ENCODE data around the gene TRAF1. TPM values are rescaled to one million over a fixed set of nuclear protein-coding genes. Genes with fewer than 3 reads are reported as not detected.

Gene TRAF1
- total RNA-seq, 2 experiments from 2014 or later = 60.3 to 61.7 TPM

DNA sequence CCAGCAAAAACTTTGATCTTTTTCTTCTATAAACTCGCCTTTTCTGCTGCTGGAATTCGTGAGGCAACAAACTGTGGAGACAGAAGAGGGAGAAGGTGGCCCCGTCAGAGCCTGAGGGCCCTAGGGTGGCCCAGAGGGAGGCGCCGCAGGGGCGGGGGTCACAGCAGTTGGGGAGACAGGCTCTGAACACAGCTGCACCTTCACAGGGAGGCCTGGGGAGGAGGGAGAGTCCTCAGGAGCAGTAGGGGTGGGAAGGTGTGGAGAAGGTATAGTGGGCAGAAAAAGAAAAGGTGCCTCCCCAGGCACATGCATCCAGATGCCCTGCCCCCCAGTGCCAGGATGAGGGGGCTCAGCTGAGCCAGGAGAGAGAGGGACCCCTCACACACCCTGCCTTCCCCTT is 64.7 kb downstream of the TRAF1 start:
- peaks cover 86% of the 10 kb centered on the region for H3K36me3 Mint-ChIP-seq (ENCODE audit: low read depth)
- intact Hi-C loops (cut with DNase I, micrococcal nuclease) = no loop called here
- Histone ChIP-seq H3K36me3 (ENCODE audit: insufficient read depth, low read length) (peaks cover 99% of the 10 kb centered on the region), H3K27me3 (ENCODE audit: control insufficient read depth in 1 of 2, insufficient read depth in 2 of 2, low read length in 2 of 2) (no peaks in the 10 kb centered on the region), H3K9me3 (ENCODE audit: control insufficient read depth in 1 of 2, insufficient read depth in 1 of 2, low read length in 2 of 2) (no peaks in the 10 kb centered on the region), H3K27ac (ENCODE audit: low read depth in 1 of 2, low read length in 2 of 2) (no peak overlapping the region), H3K4me1 (ENCODE audit: insufficient read depth, low read length) (no peaks in the 10 kb centered on the region), H3K4me3 (ENCODE audit: low read length) (no peak overlapping the region)
- ChIA-PET CTCF (no interaction called here), POLR2A (no interaction called here)
- ATAC-seq (ENCODE audit: poor library complexity) (no peak), DNase-seq (no peak)
- no peak for TF ChIP-seq CTCF (IDR thresholded peaks at IDR 0.05)
- no peak overlapping the region for H3K27ac Mint-ChIP-seq
- no peaks in the 10 kb centered on the region for H3K27me3 Mint-ChIP-seq
- H3K4me1 Mint-ChIP-seq (ENCODE audit: low read depth) = no peaks in the 10 kb centered on the region
- H3K4me3 Mint-ChIP-seq = no peak overlapping the region
- H3K9me3 Mint-ChIP-seq = no peaks in the 10 kb centered on the region

GRCh38 chr9:120860083-120860482 is 66.5 kb downstream of the TRAF1 start:
- Histone ChIP-seq H3K4me1 (ENCODE audit: insufficient read depth, low read length) (no peaks in the 10 kb centered on the region), H3K27ac (ENCODE audit: low read depth in 1 of 2, low read length in 2 of 2) (no peak overlapping the region), H3K36me3 (ENCODE audit: insufficient read depth, low read length) (peaks cover 90% of the 10 kb centered on the region), H3K9me3 (ENCODE audit: control insufficient read depth in 1 of 2, insufficient read depth in 1 of 2, low read length in 2 of 2) (no peaks in the 10 kb centered on the region), H3K4me3 (ENCODE audit: low read length) (no peak overlapping the region), H3K27me3 (ENCODE audit: control insufficient read depth in 1 of 2, insufficient read depth in 2 of 2, low read length in 2 of 2) (no peaks in the 10 kb centered on the region)
- no peak for DNase-seq
- no peak for TF ChIP-seq CTCF (IDR thresholded peaks at IDR 0.05)
- ATAC-seq (ENCODE audit: poor library complexity) = no peak
- peaks cover 82% of the 10 kb centered on the region for H3K36me3 Mint-ChIP-seq (ENCODE audit: low read depth)
- H3K4me3 Mint-ChIP-seq = no peak overlapping the region
- no peaks in the 10 kb centered on the region for H3K9me3 Mint-ChIP-seq
- H3K27me3 Mint-ChIP-seq = no peaks in the 10 kb centered on the region
- CTCF ChIA-PET = no interaction called here
- POLR2A ChIA-PET = interaction anchor here (1.3 kb wide), 1 partner anchor 30 kb away, joined by 4 read pairs; no protein-coding TSS in a partner anchor
- H3K4me1 Mint-ChIP-seq (ENCODE audit: low read depth) = no peaks in the 10 kb centered on the region
- H3K27ac Mint-ChIP-seq = no peak overlapping the region
- intact Hi-C loops (cut with DNase I, micrococcal nuclease) = no loop called here

DNA sequence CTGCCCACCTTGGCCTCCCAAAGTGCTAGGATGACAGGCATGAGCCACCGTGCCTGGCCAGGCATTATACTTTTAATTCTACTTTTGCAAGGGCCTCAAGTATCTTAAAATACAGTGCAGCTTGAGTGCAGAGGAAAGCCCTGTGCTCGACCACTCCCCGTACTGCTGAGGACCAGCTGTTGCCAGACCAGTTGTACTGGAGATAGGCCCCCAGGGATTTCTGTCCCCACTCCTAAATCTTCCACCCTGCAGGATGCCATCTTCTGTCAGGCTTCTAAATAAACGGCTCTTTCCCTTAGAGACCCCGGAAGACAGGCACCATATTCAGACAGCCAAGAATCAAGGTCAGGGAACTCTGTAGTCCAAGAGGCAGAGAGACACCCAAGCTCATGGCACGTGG is 67.2 kb downstream of the TRAF1 start:
- CTCF ChIA-PET = no interaction called here
- no peak overlapping the region for H3K4me3 ChIP-seq (ENCODE audit: low read length)
- Mint-ChIP-seq H3K9me3 (no peaks in the 10 kb centered on the region), H3K27me3 (no peaks in the 10 kb centered on the region), H3K4me3 (no peak overlapping the region), H3K4me1 (ENCODE audit: low read depth) (peaks cover 4% of the 10 kb centered on the region), H3K27ac (no peak overlapping the region), H3K36me3 (ENCODE audit: low read depth) (peaks cover 88% of the 10 kb centered on the region)
- H3K27me3 ChIP-seq (ENCODE audit: control insufficient read depth in 1 of 2, insufficient read depth in 2 of 2, low read length in 2 of 2) = no peaks in the 10 kb centered on the region
- no peak for TF ChIP-seq CTCF (IDR thresholded peaks at IDR 0.05)
- no peaks in the 10 kb centered on the region for H3K4me1 ChIP-seq (ENCODE audit: insufficient read depth, low read length)
- no peaks in the 10 kb centered on the region for H3K9me3 ChIP-seq (ENCODE audit: control insufficient read depth in 1 of 2, insufficient read depth in 1 of 2, low read length in 2 of 2)
- DNase-seq = no peak
- no peak overlapping the region for H3K27ac ChIP-seq (ENCODE audit: low read depth in 1 of 2, low read length in 2 of 2)
- intact Hi-C loops (cut with DNase I, micrococcal nuclease) = no loop called here
- H3K36me3 ChIP-seq (ENCODE audit: insufficient read depth, low read length) = peaks cover 90% of the 10 kb centered on the region
- POLR2A ChIA-PET = interaction anchor here (1.3 to 1.5 kb wide), 2 partner anchors 31 to 66 kb away, joined by 3 to 4 read pairs; partner anchors contain the start of gene FBXW2
- ATAC-seq (ENCODE audit: poor library complexity) = no peak

All from CD4-positive, alpha-beta T cell (primary cell).